ENCODE data around the gene LTBP4. TPM values are rescaled to one million over a fixed set of nuclear protein-coding genes. Genes with fewer than 3 reads are reported as not detected.

Gene LTBP4
- total and polyA plus RNA-seq, 2 of the 13 experiments (the other 11 are each of a cell fraction or from before 2014, with no cell fraction given), result 0.86 to 2.3 TPM

GRCh38 chr19:40605216-40605971, 4.2 kb downstream of the LTBP4 start (continued):
- TF ChIP-seq GRHL1 (CRISPR knock-in tag; conservative IDR thresholded peaks at IDR 0.05), result no peak
- TF ChIP-seq NONO (IDR thresholded peaks at IDR 0.05), result no peak
- 0 out of 2 replicates have a peak, but pooled peaks have one; percentile 28 for TF ChIP-seq NONO (CRISPR knock-in tag; conservative IDR thresholded peaks at IDR 0.05)
- peak; percentile 34 for TF ChIP-seq ZNF18 (CRISPR knock-in tag; IDR thresholded peaks at IDR 0.05; ENCODE audit: insufficient replicate concordance)
- TF ChIP-seq IKZF4 (CRISPR knock-in tag; IDR thresholded peaks at IDR 0.05; ENCODE audit: borderline replicate concordance, low read depth, not compliant biosample characterization), result no peak
- no peak for TF ChIP-seq NFYC (CRISPR knock-in tag; IDR thresholded peaks at IDR 0.05)
- 0 out of 2 replicates have a peak, but pooled peaks have one; percentile 25 for TF ChIP-seq PHF8 (CRISPR knock-in tag; IDR thresholded peaks at IDR 0.05)
- TF ChIP-seq IRF2 (CRISPR knock-in tag; IDR thresholded peaks at IDR 0.05), result no peak
- TF ChIP-seq KAT8 (CRISPR knock-in tag; IDR thresholded peaks at IDR 0.05), result 0 out of 2 replicates have a peak, but pooled peaks have one; percentile 19
- TF ChIP-seq ZNF101 (CRISPR knock-in tag; IDR thresholded peaks at IDR 0.05; ENCODE audit: borderline replicate concordance, low read depth), result peak; percentile 32; the same call in 1 of the 2 replicates
- TF ChIP-seq ZNF652 (CRISPR knock-in tag; IDR thresholded peaks at IDR 0.05; ENCODE audit: borderline replicate concordance, low read depth), result peak; percentile 57; the same call in 1 of the 2 replicates
- TF ChIP-seq ZNF761 (CRISPR knock-in tag; conservative IDR thresholded peaks at IDR 0.05), result no peak
- no peak for TF ChIP-seq ZNF766 (CRISPR knock-in tag; IDR thresholded peaks at IDR 0.05; ENCODE audit: borderline replicate concordance)
- no peak for TF ChIP-seq ZNF317 (CRISPR knock-in tag; IDR thresholded peaks at IDR 0.05)
- no peak for TF ChIP-seq NR3C1 (CRISPR knock-in tag; IDR thresholded peaks at IDR 0.05)
- no peak for TF ChIP-seq POGZ (CRISPR knock-in tag; IDR thresholded peaks at IDR 0.05)
- 0 out of 2 replicates have a peak, but pooled peaks have one; percentile 4 for TF ChIP-seq SAFB2 (CRISPR knock-in tag; IDR thresholded peaks at IDR 0.05; ENCODE audit: borderline replicate concordance, low read depth)
- TF ChIP-seq CBFB (CRISPR knock-in tag; IDR thresholded peaks at IDR 0.05), result no peak
- TF ChIP-seq TERF1 (CRISPR knock-in tag; IDR thresholded peaks at IDR 0.05), result 0 out of 2 replicates have a peak, but pooled peaks have one; percentile 91
- TF ChIP-seq ATF3 (CRISPR knock-in tag; IDR thresholded peaks at IDR 0.05), result no peak
- no peak for TF ChIP-seq ZNF572 (CRISPR knock-in tag; IDR thresholded peaks at IDR 0.05)
- TF ChIP-seq EZH2 (conservative IDR thresholded peaks at IDR 0.05; ENCODE audit: low read depth, low read length), result no peak
- no peak for TF ChIP-seq NCOA5 (CRISPR knock-in tag; IDR thresholded peaks at IDR 0.05)
- no peak for TF ChIP-seq ZNF879 (CRISPR knock-in tag; IDR thresholded peaks at IDR 0.05)
- no peak for TF ChIP-seq NFKBIZ (CRISPR knock-in tag; IDR thresholded peaks at IDR 0.05)
- no peak for TF ChIP-seq ELF4 (CRISPR knock-in tag; IDR thresholded peaks at IDR 0.05; ENCODE audit: borderline replicate concordance)

Data from HepG2 (cell line).